Hepatocyte (in vitro differentiated cells): ENCODE data around the gene DHX16. TPM values are rescaled to one million over a fixed set of nuclear protein-coding genes. Genes with fewer than 3 reads are reported as not detected.
A peak's percentile ranks its signal among the peaks of the same experiment; 100 is the strongest.

Experiments used
- DNase-seq: peaks from one replicate; pipeline ENCODE4 v3.0.0-alpha.2; 2016; ENCODE audit warnings: low spot score
- H2AFZ ChIP-seq: fragments of 200-600 bp; sonication (generic); 2 replicates; pipeline ENCODE4 v1.6.0; 2016; ENCODE audit warnings: antibody characterized with exemption, mild to moderate bottlenecking
- H3K27ac ChIP-seq: fragments of 200-600 bp; sonication (generic); 2 replicates; pipeline ENCODE4 v1.5.1; 2016; ENCODE audit warnings: mild to moderate bottlenecking
- H3K27me3 ChIP-seq: fragments of 200-600 bp; sonication (generic); 2 replicates; pipeline ENCODE4 v1.6.1; 2016
- H3K36me3 ChIP-seq: fragments of 200-600 bp; sonication (generic); replicated peaks from 2 replicates; pipeline ENCODE4 v1.5.1; 2016; ENCODE audit warnings: low read depth; ENCODE audit not compliant: insufficient read depth
- H3K4me1 ChIP-seq: fragments of 200-600 bp; sonication (generic); 2 replicates; pipeline ENCODE4 v1.5.1; 2016; ENCODE audit warnings: mild to moderate bottlenecking, moderate library complexity; ENCODE audit not compliant: insufficient read depth
- H3K4me2 ChIP-seq: fragments of 200-600 bp; sonication (generic); 2 replicates; pipeline ENCODE4 v1.6.0; 2016
- H3K4me3 ChIP-seq: fragments of 200-600 bp; sonication (generic); 2 replicates; pipeline ENCODE4 v1.5.1; 2016; ENCODE audit warnings: mild to moderate bottlenecking
- H3K79me2 ChIP-seq: fragments of 200-600 bp; sonication (generic); 2 replicates; pipeline ENCODE4 v1.6.0; 2017; ENCODE audit warnings: mild to moderate bottlenecking
- H3K9me2 ChIP-seq: fragments of 200-600 bp; sonication (generic); replicated peaks from 2 replicates; pipeline ENCODE4 v1.6.0; 2017; ENCODE audit warnings: mild to moderate bottlenecking; ENCODE audit not compliant: insufficient read depth
- H3K9me3 ChIP-seq: fragments of 200-600 bp; sonication (generic); 2 replicates; pipeline ENCODE4 v1.5.1; 2016; ENCODE audit warnings: low read depth, mild to moderate bottlenecking
- H4K20me1 ChIP-seq: fragments of 200-600 bp; sonication (generic); 2 replicates; pipeline ENCODE4 v1.6.0; 2016; ENCODE audit warnings: mild to moderate bottlenecking; ENCODE audit not compliant: insufficient read depth, poor library complexity, severe bottlenecking
- CTCF ChIP-seq: fragments of 200-600 bp; sonication (generic); IDR thresholded peaks from 2 replicates; pipeline ENCODE4 v1.5.1; 2016; ENCODE audit warnings: antibody characterized with exemption, mild to moderate bottlenecking; ENCODE audit not compliant: poor library complexity
- EZH2 ChIP-seq: fragments of 200-600 bp; sonication (generic); IDR thresholded peaks from 2 replicates; pipeline ENCODE4 v1.6.1; 2016; ENCODE audit warnings: antibody characterized with exemption, mild to moderate bottlenecking, borderline replicate concordance
- EZH2phosphoT487 ChIP-seq: fragments of 200-600 bp; sonication (generic); IDR thresholded peaks from one replicate; pipeline ENCODE4 v1.6.1; 2018; ENCODE audit warnings: antibody characterized with exemption, mild to moderate bottlenecking, low read depth, moderate library complexity; ENCODE audit not compliant: unreplicated experiment, severe bottlenecking
- WGBS: methylation state at CpG from one replicate; pipeline ENCODE4 v1.1.6; 2016; ENCODE audit warnings: low lambda C conversion rate; ENCODE audit errors: missing lambda C conversion rate; 5-methylcytosine and 5-hydroxymethylcytosine counted together
- polyA plus RNA-seq: library from polyadenylated mRNA; unstranded; fragments of >200 nt; fragmentation: Nextera tagmentation; extraction: Ambion mirVana; gene quantifications from 2 replicates; pipeline ENCODE4 v1.2.1, GENCODE V29; 2016
- total RNA-seq: library from RNA; depleted of rRNA; stranded (reverse); fragments of >200 nt; gene quantifications from 2 replicates; pipeline ENCODE4 v1.2.3, GENCODE V29; 2014

The DHX16 gene
- total and polyA plus RNA-seq, 2 experiments from 2014 or later, result 19.4 to 28.4 TPM

GRCh38 chr6:30703011-30703410 is 30.2 kb upstream of the DHX16 start:
- no peak overlapping the region for H2AFZ ChIP-seq
- no peaks in the 10 kb centered on the region for H4K20me1 ChIP-seq
- H3K27me3 ChIP-seq, result no peaks in the 10 kb centered on the region
- no peak overlapping the region for H3K4me2 ChIP-seq
- no peaks in the 10 kb centered on the region for H3K9me2 ChIP-seq
- TF ChIP-seq EZH2 (no peak), EZH2phosphoT487 (no peak)
- no peaks in the 10 kb centered on the region for H3K36me3 ChIP-seq
- H3K27ac ChIP-seq, result no peak overlapping the region
- H3K79me2 ChIP-seq, result no peaks in the 10 kb centered on the region
- no peak overlapping the region for H3K4me3 ChIP-seq
- H3K9me3 ChIP-seq, result no peaks in the 10 kb centered on the region
- WGBS, result 97% methylated on average over 10 of the region's 10 CpGs
- H3K4me1 ChIP-seq, result no peaks in the 10 kb centered on the region
- DNase-seq, result no peak

- H3K9me3 ChIP-seq, result no peaks in the 10 kb centered on the region
- H3K27me3 ChIP-seq, result no peaks in the 10 kb centered on the region
- H3K4me3 ChIP-seq, result no peak overlapping the region
- H3K4me1 ChIP-seq, result peaks cover 4% of the 10 kb centered on the region
- WGBS, result 90% methylated on average over 4 of the region's 4 CpGs
- no peak overlapping the region for H3K27ac ChIP-seq
- H3K36me3 ChIP-seq, result no peaks in the 10 kb centered on the region
- H2AFZ ChIP-seq, result no peak overlapping the region
- no peaks in the 10 kb centered on the region for H4K20me1 ChIP-seq
- no peaks in the 10 kb centered on the region for H3K79me2 ChIP-seq
- TF ChIP-seq EZH2phosphoT487, result no peak
- TF ChIP-seq EZH2, result no peak
- TF ChIP-seq CTCF, result no peak
- no peak for DNase-seq
- no peak overlapping the region for H3K4me2 ChIP-seq
- H3K9me2 ChIP-seq, result no peaks in the 10 kb centered on the region
These were observed 27.5 kb upstream of the DHX16 start for GRCh38 chr6:30700340-30700739.

GRCh38 chr6:30696432-30696831 is 23.6 kb upstream of the DHX16 start:
- Histone ChIP-seq H3K27ac (no peak overlapping the region), H3K4me1 (peaks cover 4% of the 10 kb centered on the region), H2AFZ (no peak overlapping the region), H3K79me2 (no peaks in the 10 kb centered on the region), H3K4me3 (no peak overlapping the region), H3K9me3 (no peaks in the 10 kb centered on the region), H3K4me2 (no peak overlapping the region), H3K9me2 (no peaks in the 10 kb centered on the region), H3K36me3 (no peaks in the 10 kb centered on the region), H4K20me1 (no peaks in the 10 kb centered on the region), H3K27me3 (no peaks in the 10 kb centered on the region)
- WGBS, result 95% methylated on average over 5 of the region's 5 CpGs
- no peak for DNase-seq
- TF ChIP-seq EZH2 (no peak), EZH2phosphoT487 (no peak), CTCF (no peak)

GRCh38 chr6:30691208-30691847 is 18.5 kb upstream of the DHX16 start:
- no peak for DNase-seq
- TF ChIP-seq EZH2phosphoT487, result no peak
- no peak for TF ChIP-seq CTCF
- no peak for TF ChIP-seq EZH2
- H3K4me2 ChIP-seq, result peak overlapping the region; percentile 77
- H3K27me3 ChIP-seq, result no peaks in the 10 kb centered on the region
- peak overlapping the region; percentile 13 for H3K4me3 ChIP-seq
- no peaks in the 10 kb centered on the region for H3K36me3 ChIP-seq
- H3K4me1 ChIP-seq, result peaks cover 14% of the 10 kb centered on the region
- H3K79me2 ChIP-seq, result peaks cover 19% of the 10 kb centered on the region
- H3K9me2 ChIP-seq, result no peaks in the 10 kb centered on the region
- H4K20me1 ChIP-seq, result no peaks in the 10 kb centered on the region
- no peaks in the 10 kb centered on the region for H3K9me3 ChIP-seq
- peak overlapping the region; percentile 57 for H2AFZ ChIP-seq
- WGBS, result 19% methylated on average over 8 of the region's 8 CpGs
- peak overlapping the region; percentile 79 for H3K27ac ChIP-seq
